ENCODE results near the gene DTD1.

DNA sequence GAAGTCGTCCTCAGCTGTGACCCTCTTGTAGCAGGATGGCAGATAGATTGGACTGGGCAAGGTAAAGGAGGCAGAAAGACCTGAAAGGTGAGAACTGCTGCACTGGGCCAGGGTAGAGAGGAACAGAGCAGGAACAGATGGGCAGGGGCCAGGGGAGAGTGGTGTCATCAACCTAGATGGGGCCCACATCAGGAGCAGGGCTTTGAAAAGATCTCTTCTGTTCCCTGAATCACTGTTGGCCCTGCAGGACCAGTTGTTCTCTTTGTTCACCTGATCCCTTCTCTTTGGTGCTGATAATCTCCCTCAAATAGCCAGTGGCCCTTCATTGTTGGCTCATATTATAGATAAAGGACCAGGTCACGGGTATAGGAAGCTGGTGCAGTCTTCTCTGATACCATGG, 59.9 kb downstream of the DTD1 start:
- TF ChIP-seq, protein P1, sequence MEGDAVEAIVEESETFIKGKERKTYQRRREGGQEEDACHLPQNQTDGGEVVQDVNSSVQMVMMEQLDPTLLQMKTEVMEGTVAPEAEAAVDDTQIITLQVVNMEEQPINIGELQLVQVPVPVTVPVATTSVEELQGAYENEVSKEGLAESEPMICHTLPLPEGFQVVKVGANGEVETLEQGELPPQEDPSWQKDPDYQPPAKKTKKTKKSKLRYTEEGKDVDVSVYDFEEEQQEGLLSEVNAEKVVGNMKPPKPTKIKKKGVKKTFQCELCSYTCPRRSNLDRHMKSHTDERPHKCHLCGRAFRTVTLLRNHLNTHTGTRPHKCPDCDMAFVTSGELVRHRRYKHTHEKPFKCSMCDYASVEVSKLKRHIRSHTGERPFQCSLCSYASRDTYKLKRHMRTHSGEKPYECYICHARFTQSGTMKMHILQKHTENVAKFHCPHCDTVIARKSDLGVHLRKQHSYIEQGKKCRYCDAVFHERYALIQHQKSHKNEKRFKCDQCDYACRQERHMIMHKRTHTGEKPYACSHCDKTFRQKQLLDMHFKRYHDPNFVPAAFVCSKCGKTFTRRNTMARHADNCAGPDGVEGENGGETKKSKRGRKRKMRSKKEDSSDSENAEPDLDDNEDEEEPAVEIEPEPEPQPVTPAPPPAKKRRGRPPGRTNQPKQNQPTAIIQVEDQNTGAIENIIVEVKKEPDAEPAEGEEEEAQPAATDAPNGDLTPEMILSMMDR (IDR thresholded peaks at IDR 0.05) = no peak
- TF ChIP-seq POLR2A (IDR thresholded peaks at IDR 0.05) = no peak
